Measurements from ENCODE around the gene TBL1XR1.

The TBL1XR1 gene

DNA sequence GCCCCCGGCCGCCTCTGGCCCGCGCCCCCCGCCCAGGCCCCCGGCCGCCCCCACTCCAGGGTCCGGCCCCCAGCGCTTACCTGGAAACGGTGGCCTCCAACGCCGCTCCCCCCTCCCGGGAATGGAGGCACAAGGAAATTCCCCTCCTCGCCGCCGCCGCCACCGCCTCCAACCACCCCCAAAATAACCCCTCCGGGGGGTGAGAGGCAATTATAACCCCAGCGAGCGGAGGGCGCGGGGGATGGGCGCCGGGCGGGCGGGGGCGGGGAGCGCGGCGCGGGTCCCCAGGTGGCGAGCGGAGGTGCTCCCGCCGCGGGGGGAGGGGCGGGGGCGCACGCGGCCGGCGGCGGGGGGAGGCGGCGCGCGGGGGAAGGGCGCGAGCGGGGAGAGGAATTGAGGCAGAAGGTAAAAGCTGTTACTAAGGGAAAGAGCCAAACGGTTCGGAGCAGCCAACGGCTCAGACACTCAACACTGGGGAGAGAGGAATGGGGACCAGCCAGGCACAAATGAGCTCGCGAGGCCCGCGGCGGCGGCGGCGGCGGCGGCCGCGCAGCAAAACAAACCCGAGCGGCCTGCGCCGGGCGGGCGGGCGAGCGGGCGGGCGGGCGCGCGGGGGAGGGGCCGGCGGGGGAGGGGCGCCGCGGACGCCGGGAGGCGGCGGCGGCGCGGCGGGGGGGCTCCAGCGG lies at the start of gene TBL1XR1:
TBL1XR1 (minus strand) TSS at position 442 of the 686 bp plus-strand sequence. CDS start 132,505 bp downstream, outside the sequence.
- TF ChIP-seq, protein P1, sequence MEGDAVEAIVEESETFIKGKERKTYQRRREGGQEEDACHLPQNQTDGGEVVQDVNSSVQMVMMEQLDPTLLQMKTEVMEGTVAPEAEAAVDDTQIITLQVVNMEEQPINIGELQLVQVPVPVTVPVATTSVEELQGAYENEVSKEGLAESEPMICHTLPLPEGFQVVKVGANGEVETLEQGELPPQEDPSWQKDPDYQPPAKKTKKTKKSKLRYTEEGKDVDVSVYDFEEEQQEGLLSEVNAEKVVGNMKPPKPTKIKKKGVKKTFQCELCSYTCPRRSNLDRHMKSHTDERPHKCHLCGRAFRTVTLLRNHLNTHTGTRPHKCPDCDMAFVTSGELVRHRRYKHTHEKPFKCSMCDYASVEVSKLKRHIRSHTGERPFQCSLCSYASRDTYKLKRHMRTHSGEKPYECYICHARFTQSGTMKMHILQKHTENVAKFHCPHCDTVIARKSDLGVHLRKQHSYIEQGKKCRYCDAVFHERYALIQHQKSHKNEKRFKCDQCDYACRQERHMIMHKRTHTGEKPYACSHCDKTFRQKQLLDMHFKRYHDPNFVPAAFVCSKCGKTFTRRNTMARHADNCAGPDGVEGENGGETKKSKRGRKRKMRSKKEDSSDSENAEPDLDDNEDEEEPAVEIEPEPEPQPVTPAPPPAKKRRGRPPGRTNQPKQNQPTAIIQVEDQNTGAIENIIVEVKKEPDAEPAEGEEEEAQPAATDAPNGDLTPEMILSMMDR (conservative IDR thresholded peaks at IDR 0.05; ENCODE audit: low read length): no peak
- peak within 1 kb of the TSS; percentile 90 for H3K4me3 ChIP-seq (ENCODE audit: low read length)
- DNase-seq (ENCODE audit: low read depth): peak; percentile 93

DNA sequence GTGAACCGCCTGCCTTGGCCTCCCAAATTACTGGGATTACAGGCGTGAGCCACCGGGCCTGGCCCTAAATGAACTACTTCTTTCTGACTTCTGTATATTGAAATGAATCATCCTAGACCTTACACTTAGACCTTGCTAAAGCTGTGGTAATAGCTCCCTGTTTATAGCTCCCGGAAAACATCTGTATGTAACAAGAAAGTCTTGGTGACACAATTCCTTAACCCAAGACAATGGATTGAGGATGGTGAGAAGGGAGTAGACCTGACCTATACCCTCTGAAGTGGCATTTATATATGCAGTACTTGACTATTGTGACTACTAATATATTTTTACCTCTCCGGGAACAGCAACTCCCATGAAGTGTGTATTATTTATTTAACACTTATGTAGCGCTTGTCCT lies 48.0 kb upstream of the TBL1XR1 start:
- no peak overlapping the region for H3K4me3 ChIP-seq (ENCODE audit: low read length)
- DNase-seq (ENCODE audit: low read depth): no peak
- TF ChIP-seq, protein P1 (conservative IDR thresholded peaks at IDR 0.05; ENCODE audit: low read length): no peak

DNA sequence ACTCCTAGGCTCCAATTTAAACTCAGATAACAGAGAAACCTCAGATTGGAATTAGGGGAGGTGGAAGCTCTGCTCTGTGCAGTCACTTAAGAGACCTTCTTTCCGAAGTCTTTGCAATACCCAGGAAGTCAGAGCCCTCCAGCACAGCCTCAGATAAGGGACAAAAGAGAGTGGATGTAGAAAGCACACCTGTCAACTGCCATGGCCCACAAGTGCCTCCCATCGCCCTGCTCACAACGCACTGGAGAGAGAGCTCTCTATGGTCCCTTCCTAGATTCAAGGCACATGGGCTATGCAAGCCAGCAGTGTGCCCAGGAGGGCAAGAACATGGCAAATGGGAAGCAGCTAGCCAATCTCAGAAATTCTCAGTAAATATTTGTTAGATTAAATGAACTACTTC lies 47.3 kb upstream of the TBL1XR1 start:
- H3K4me3 ChIP-seq (ENCODE audit: low read length): no peak overlapping the region
- no peak for DNase-seq (ENCODE audit: low read depth)
- TF ChIP-seq, protein P1 (conservative IDR thresholded peaks at IDR 0.05; ENCODE audit: low read length): no peak

DNA sequence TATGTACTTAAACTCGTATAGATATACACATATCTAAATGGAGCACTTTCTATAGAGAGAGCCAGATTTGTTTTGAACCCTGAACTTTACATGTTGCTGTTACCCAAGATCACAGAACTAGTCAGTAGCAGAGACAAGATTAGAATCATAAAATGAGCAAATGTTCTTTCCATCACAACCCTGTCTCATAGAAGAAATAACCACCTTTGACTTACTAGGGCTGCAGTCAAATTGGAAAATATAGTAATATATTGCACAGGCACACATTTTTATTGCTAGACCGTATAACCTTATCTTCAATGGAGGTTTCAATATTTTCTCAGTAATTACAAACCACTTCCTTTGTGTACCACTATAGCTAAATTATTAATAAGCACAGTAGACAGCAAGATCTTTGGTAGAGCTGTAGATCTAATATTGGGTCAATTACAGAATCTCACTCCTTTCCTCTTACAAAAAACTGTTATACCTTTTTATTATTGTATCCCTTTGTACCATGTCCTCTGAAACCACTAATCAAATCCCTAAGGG lies 41.5 kb upstream of the TBL1XR1 start:
- DNase-seq (ENCODE audit: low read depth): no peak
- no peak overlapping the region for H3K4me3 ChIP-seq (ENCODE audit: low read length)
- TF ChIP-seq, protein P1 (conservative IDR thresholded peaks at IDR 0.05; ENCODE audit: low read length): no peak

DNA sequence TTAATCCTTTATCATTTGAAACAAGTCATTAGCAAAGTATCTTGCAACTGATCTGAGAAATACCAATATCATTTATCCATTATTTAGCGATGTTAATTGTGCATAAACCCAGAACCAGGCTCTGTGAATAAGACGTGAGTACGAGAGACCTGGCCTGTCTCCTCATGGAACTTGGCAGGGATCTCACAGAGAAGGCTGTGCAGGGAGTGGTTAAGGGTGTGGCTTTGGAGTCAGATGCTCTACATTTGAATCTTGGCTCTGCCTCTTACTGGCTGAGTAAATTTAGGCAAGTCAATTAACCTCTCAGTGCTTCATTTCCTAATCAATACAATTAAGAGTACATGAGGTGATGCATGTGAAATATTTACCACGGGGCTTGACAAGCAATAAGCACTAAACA lies 39.9 kb upstream of the TBL1XR1 start:
- peak; percentile 7 for DNase-seq (ENCODE audit: low read depth)
- TF ChIP-seq, protein P1 (conservative IDR thresholded peaks at IDR 0.05; ENCODE audit: low read length): no peak
- H3K4me3 ChIP-seq (ENCODE audit: low read length): no peak overlapping the region

DNA sequence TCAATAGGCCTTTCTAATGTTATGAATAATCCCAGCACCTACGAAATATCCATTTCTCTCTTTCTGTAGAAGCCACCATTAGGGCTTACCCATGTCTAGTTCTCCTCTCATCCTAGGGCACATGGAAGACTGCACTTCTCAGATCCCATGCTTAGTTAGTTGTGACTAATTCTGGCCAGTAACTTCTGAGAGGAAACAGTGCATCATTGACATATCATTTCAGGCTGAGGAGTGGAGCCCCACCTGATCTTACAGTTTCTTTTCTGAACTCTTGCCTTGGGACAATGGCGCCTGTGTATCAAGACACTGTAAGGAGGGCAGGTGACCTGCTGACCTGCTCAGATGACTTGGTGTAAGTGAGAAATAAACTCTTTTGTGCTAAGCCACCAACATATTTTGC lies 39.4 kb upstream of the TBL1XR1 start:
- DNase-seq (ENCODE audit: low read depth): no peak
- TF ChIP-seq, protein P1 (conservative IDR thresholded peaks at IDR 0.05; ENCODE audit: low read length): no peak
- H3K4me3 ChIP-seq (ENCODE audit: low read length): no peak overlapping the region

DNA sequence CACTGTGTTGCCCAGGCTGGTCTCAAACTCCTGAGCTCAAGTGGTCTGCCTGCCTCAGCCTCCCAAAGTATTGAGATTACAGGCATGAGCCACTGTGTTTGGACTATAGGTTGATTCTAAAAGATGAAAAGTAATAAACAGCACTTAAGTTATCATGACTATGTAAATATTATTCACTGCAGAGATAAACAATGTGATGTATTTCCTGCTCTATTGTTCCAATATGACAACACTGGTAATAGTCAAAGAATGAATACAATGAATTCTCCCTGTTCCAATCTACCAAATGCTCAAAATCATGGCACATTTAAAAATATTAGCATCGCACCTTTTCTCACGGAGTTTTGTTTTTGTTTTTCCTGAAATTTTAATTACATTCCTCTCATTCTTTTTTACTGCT lies 36.8 kb upstream of the TBL1XR1 start:
- TF ChIP-seq, protein P1 (conservative IDR thresholded peaks at IDR 0.05; ENCODE audit: low read length): no peak
- no peak overlapping the region for H3K4me3 ChIP-seq (ENCODE audit: low read length)
- DNase-seq (ENCODE audit: low read depth): no peak
